MM.1S (cell line): ENCODE measurements around the gene TEK.

Experiments
- DNase-seq: peaks from one replicate; pipeline ENCODE4 v3.0.0-alpha.2; 2015
- H2AFZ ChIP-seq: fragments of 300-600 bp; sonication (generic); 2 replicates; pipeline ENCODE4 v1.6.0; 2016; ENCODE audit warnings: antibody characterized with exemption, low read length
- H3F3A ChIP-seq: fragments of 300-600 bp; sonication (generic); 2 replicates; pipeline ENCODE4 v1.6.1; 2016; ENCODE audit warnings: mild to moderate bottlenecking, antibody characterized with exemption, low read length, moderate library complexity, mixed read lengths; ENCODE audit not compliant: insufficient read depth
- H3K27ac ChIP-seq: fragments of 300-600 bp; sonication (generic); 2 replicates; pipeline ENCODE4 v1.5.1; 2016; ENCODE audit warnings: mild to moderate bottlenecking, low read length
- H3K27me3 ChIP-seq: fragments of 300-600 bp; sonication (generic); replicated peaks from 2 replicates; pipeline ENCODE4 v1.6.0; 2016; ENCODE audit warnings: low read length; ENCODE audit not compliant: insufficient read depth
- H3K36me3 ChIP-seq: fragments of 300-600 bp; sonication (generic); replicated peaks from 2 replicates; pipeline ENCODE4 v1.6.1; 2016; ENCODE audit warnings: mild to moderate bottlenecking, low read length, mixed read lengths; ENCODE audit not compliant: insufficient read depth
- H3K4me1 ChIP-seq: fragments of 300-600 bp; sonication (generic); 2 replicates; pipeline ENCODE4 v1.6.1; 2016; ENCODE audit warnings: low read length, mixed read lengths
- H3K4me2 ChIP-seq: fragments of 300-600 bp; sonication (generic); 2 replicates; pipeline ENCODE4 v1.6.0; 2016; ENCODE audit warnings: low read depth, low read length
- H3K4me3 ChIP-seq: fragments of 300-600 bp; sonication (generic); 2 replicates; pipeline ENCODE4 v1.5.1; 2016; ENCODE audit warnings: low read length, mixed read lengths
- H3K79me2 ChIP-seq: fragments of 300-600 bp; sonication (generic); 2 replicates; pipeline ENCODE4 v1.6.1; 2016; ENCODE audit warnings: mixed run types, low read length, mixed read lengths
- H3K9ac ChIP-seq: fragments of 300-600 bp; sonication (generic); 2 replicates; pipeline ENCODE4 v1.6.1; 2016; ENCODE audit warnings: low read length, mixed read lengths
- H3K9me2 ChIP-seq: fragments of 300-600 bp; sonication (generic); replicated peaks from 2 replicates; pipeline ENCODE4 v1.6.1; 2016; ENCODE audit warnings: mild to moderate bottlenecking, low read length, mixed read lengths; ENCODE audit not compliant: insufficient read depth
- H3K9me3 ChIP-seq: fragments of 300-600 bp; sonication (generic); replicated peaks from 2 replicates; pipeline ENCODE4 v1.6.1; 2016; ENCODE audit warnings: mild to moderate bottlenecking, low read length, mixed read lengths; ENCODE audit not compliant: insufficient read depth
- H4K20me1 ChIP-seq: fragments of 300-600 bp; sonication (generic); 2 replicates; pipeline ENCODE4 v1.6.1; 2016; ENCODE audit warnings: mild to moderate bottlenecking, low read length, moderate library complexity, mixed read lengths; ENCODE audit not compliant: insufficient read depth
- CTCF ChIP-seq: fragments of 300-600 bp; sonication (generic); IDR thresholded peaks from 2 replicates; pipeline ENCODE4 v1.5.1; 2016; ENCODE audit warnings: antibody characterized with exemption, low read length, mixed read lengths
- EZH2 ChIP-seq: fragments of 300-600 bp; sonication (generic); optimal IDR thresholded peaks from 2 replicates; pipeline ENCODE3; 2017; ENCODE audit warnings: low read depth, mild to moderate bottlenecking, antibody characterized with exemption, low read length, mixed read lengths
- EZH2phosphoT487 ChIP-seq: fragments of 300-600 bp; sonication (generic); IDR thresholded peaks from 2 replicates; pipeline ENCODE4 v1.6.1; 2018; ENCODE audit warnings: antibody characterized with exemption, low read length

Gene TEK

GRCh38 chr9:27168496-27168895 is 59.5 kb downstream of the TEK start:
- no peaks in the 10 kb centered on the region for H3F3A ChIP-seq
- H3K9me2 ChIP-seq = no peaks in the 10 kb centered on the region
- no peak overlapping the region for H2AFZ ChIP-seq
- no peaks in the 10 kb centered on the region for H3K4me1 ChIP-seq
- H3K9ac ChIP-seq = no peak overlapping the region
- no peak for DNase-seq
- H3K36me3 ChIP-seq = no peaks in the 10 kb centered on the region
- no peaks in the 10 kb centered on the region for H3K79me2 ChIP-seq
- no peaks in the 10 kb centered on the region for H3K27me3 ChIP-seq
- no peak overlapping the region for H3K4me2 ChIP-seq
- H4K20me1 ChIP-seq = no peaks in the 10 kb centered on the region
- no peak overlapping the region for H3K27ac ChIP-seq
- H3K4me3 ChIP-seq = no peak overlapping the region
- no peaks in the 10 kb centered on the region for H3K9me3 ChIP-seq
- TF ChIP-seq CTCF (no peak), EZH2phosphoT487 (no peak), EZH2 (no peak)

- Histone ChIP-seq H3K9me3 (no peaks in the 10 kb centered on the region), H3K36me3 (no peaks in the 10 kb centered on the region), H4K20me1 (no peaks in the 10 kb centered on the region), H2AFZ (no peak overlapping the region), H3K4me1 (no peaks in the 10 kb centered on the region), H3K27me3 (no peaks in the 10 kb centered on the region), H3K79me2 (no peaks in the 10 kb centered on the region), H3K9ac (no peak overlapping the region), H3F3A (no peaks in the 10 kb centered on the region), H3K4me3 (no peak overlapping the region), H3K9me2 (no peaks in the 10 kb centered on the region), H3K27ac (no peak overlapping the region), H3K4me2 (no peak overlapping the region)
- no peak for TF ChIP-seq EZH2
- no peak for DNase-seq
These were observed 59.9 kb downstream of the TEK start for GRCh38 chr9:27168951-27169350.

GRCh38 chr9:27176971-27177370 is 67.9 kb downstream of the TEK start:
- no peaks in the 10 kb centered on the region for H3K36me3 ChIP-seq
- H3K79me2 ChIP-seq = no peaks in the 10 kb centered on the region
- TF ChIP-seq EZH2phosphoT487 (no peak), CTCF (no peak), EZH2 (no peak)
- no peaks in the 10 kb centered on the region for H3K9me2 ChIP-seq
- no peak for DNase-seq
- H3K27ac ChIP-seq = no peak overlapping the region
- no peak overlapping the region for H3K9ac ChIP-seq
- H3K9me3 ChIP-seq = no peaks in the 10 kb centered on the region
- H2AFZ ChIP-seq = no peak overlapping the region
- no peaks in the 10 kb centered on the region for H3K27me3 ChIP-seq
- H3K4me3 ChIP-seq = no peak overlapping the region
- peaks cover 4% of the 10 kb centered on the region; the same call in 1 of the 2 replicates for H3K4me1 ChIP-seq
- H4K20me1 ChIP-seq = no peaks in the 10 kb centered on the region
- H3K4me2 ChIP-seq = no peak overlapping the region
- no peaks in the 10 kb centered on the region for H3F3A ChIP-seq

GRCh38 chr9:27179245-27179865 is 70.3 kb downstream of the TEK start:
- Histone ChIP-seq H3K9me2 (no peaks in the 10 kb centered on the region), H3K4me2 (no peak overlapping the region), H3K4me1 (peaks cover 4% of the 10 kb centered on the region; the same call in 1 of the 2 replicates), H4K20me1 (no peaks in the 10 kb centered on the region), H3K9ac (no peak overlapping the region), H3K27me3 (no peaks in the 10 kb centered on the region), H2AFZ (no peak overlapping the region), H3K4me3 (no peak overlapping the region), H3K79me2 (no peaks in the 10 kb centered on the region), H3K9me3 (no peaks in the 10 kb centered on the region), H3K36me3 (no peaks in the 10 kb centered on the region), H3K27ac (no peak overlapping the region), H3F3A (no peaks in the 10 kb centered on the region)
- no peak for DNase-seq
- TF ChIP-seq CTCF (no peak), EZH2phosphoT487 (no peak), EZH2 (no peak)
